ENCODE data around the gene GJB5. TPM values are rescaled to one million over a fixed set of nuclear protein-coding genes. Genes with fewer than 3 reads are reported as not detected.

The GJB5 gene
- total and polyA plus RNA-seq, 4 donors = 0.17 to 1.6 (median 0.56) TPM

DNA sequence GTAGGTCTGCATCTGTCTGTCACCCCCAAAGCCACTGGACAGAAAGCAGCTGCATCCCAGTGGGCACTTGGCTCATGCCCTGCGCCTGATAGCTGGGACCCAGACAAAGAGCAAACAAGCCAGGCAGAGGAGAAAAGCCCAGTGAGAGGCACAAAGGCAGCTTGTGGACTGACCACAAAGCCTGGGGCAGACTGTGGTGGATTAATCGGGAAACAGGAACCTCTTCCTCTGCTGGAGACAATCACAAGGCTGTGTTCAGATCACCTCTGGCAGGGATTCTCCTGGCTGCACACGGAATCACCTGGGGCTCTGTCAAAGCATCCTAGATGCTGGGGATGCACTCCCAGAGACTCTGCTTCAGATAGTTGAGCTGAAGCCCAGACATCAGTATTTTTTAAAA, 15.2 kb upstream of the GJB5 start:
- WGBS, 2 donors = 59 to 63% methylated on average over 3 of the region's 3 CpGs
- Histone ChIP-seq H3K9me3 (ENCODE audit: control insufficient read depth in 4 of 4, insufficient read depth in 3 of 4, low read length in 3 of 4) (no peaks in the 10 kb centered on the region), H3K27ac (ENCODE audit: low read depth in 1 of 2, low read length in 1 of 2) (no peak overlapping the region), H3K4me3 (no peak overlapping the region), H3K9ac (ENCODE audit: insufficient read depth in 1 of 2, low read length in 2 of 2) (no peak overlapping the region), H3K36me3 (ENCODE audit: control insufficient read depth in 4 of 4, insufficient read depth in 4 of 4, low read length in 4 of 4) (no peaks in the 10 kb centered on the region), H3K4me1 (ENCODE audit: control insufficient read depth in 5 of 5, insufficient read depth in 5 of 5, low read length in 5 of 5) (no peaks in the 10 kb centered on the region), H3K27me3 (ENCODE audit: control insufficient read depth in 3 of 3, insufficient read depth in 3 of 3, low read length in 2 of 3) (peaks cover 0 to 4% (median 2%) of the 10 kb centered on the region in 3 donors)
- no peak for DNase-seq
- no peak for ATAC-seq (ENCODE audit: insufficient read depth, low FRiP score)
- TF ChIP-seq CTCF (IDR thresholded peaks at IDR 0.05; ENCODE audit: control extremely low read depth, extremely low read depth) = no peak

GRCh38 chr1:34740161-34740868, 14.5 kb upstream of the GJB5 start:
- H3K4me1 ChIP-seq (ENCODE audit: control insufficient read depth in 5 of 5, insufficient read depth in 5 of 5, low read length in 5 of 5) = no peaks in the 10 kb centered on the region
- no peaks in the 10 kb centered on the region for H3K36me3 ChIP-seq (ENCODE audit: control insufficient read depth in 4 of 4, insufficient read depth in 4 of 4, low read length in 4 of 4)
- WGBS, 2 donors = 45 to 57% methylated on average over 18 of the region's 18 CpGs
- H3K9ac ChIP-seq (ENCODE audit: insufficient read depth in 1 of 2, low read length in 2 of 2) = no peak overlapping the region
- ATAC-seq (ENCODE audit: insufficient read depth, low FRiP score) (no peak), DNase-seq (peak; percentile 2 to 32 (median 29))
- TF ChIP-seq CTCF (IDR thresholded peaks at IDR 0.05; ENCODE audit: control extremely low read depth, extremely low read depth) = no peak
- no peak overlapping the region for H3K27ac ChIP-seq (ENCODE audit: low read depth in 1 of 2, low read length in 1 of 2)
- H3K27me3 ChIP-seq (ENCODE audit: control insufficient read depth in 3 of 3, insufficient read depth in 3 of 3, low read length in 2 of 3) = peaks cover 0 to 4% (median under 1%) of the 10 kb centered on the region in 3 donors
- no peak overlapping the region for H3K4me3 ChIP-seq
- no peaks in the 10 kb centered on the region for H3K9me3 ChIP-seq (ENCODE audit: control insufficient read depth in 4 of 4, insufficient read depth in 3 of 4, low read length in 3 of 4)

DNA sequence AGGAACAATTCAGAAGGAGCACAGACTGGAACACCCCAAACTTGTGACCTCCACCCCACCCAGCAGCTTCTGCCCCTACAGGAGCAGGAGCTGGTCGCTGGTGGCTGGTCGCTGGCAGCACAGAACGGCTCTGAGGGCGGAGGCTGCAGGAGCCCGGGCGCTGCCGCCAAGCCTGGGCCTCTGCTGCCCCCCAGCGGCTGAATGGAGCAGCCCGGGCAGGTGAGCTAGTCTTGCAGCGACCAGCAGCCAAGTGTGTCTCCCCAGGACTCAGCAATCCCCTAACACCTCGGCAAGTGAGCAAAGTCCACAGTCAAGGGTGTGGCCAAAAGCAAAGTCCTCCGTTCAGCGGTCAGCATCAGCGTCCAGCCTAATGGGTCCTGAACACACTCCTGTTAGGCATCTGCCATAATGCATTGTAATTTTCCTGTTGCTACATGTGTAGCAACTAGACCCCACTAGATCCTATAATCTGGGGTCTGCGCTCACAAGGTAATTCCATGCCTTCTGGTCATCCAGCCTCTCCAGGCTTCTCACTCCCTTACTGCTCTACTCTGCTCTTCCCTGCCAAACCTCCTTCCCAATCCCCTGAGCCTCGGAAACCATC, 12.1 kb upstream of the GJB5 start:
- Histone ChIP-seq H3K9me3 (ENCODE audit: control insufficient read depth in 4 of 4, insufficient read depth in 3 of 4, low read length in 3 of 4) (no peaks in the 10 kb centered on the region), H3K9ac (ENCODE audit: insufficient read depth in 1 of 2, low read length in 2 of 2) (no peak overlapping the region), H3K27me3 (ENCODE audit: control insufficient read depth in 3 of 3, insufficient read depth in 3 of 3, low read length in 2 of 3) (peaks cover 0 to 2% (median 0%) of the 10 kb centered on the region in 3 donors), H3K4me3 (no peak overlapping the region), H3K27ac (ENCODE audit: low read depth in 1 of 2, low read length in 1 of 2) (no peak overlapping the region), H3K4me1 (ENCODE audit: control insufficient read depth in 5 of 5, insufficient read depth in 5 of 5, low read length in 5 of 5) (no peaks in the 10 kb centered on the region), H3K36me3 (ENCODE audit: control insufficient read depth in 4 of 4, insufficient read depth in 4 of 4, low read length in 4 of 4) (no peaks in the 10 kb centered on the region)
- WGBS, 2 donors = 13 to 16% methylated on average over 16 of the region's 16 CpGs
- ATAC-seq (ENCODE audit: insufficient read depth, low FRiP score) = peak; percentile 76
- peak; percentile 87 for TF ChIP-seq CTCF (IDR thresholded peaks at IDR 0.05; ENCODE audit: control extremely low read depth, extremely low read depth)
- peak; percentile 47 to 73 (median 66) for DNase-seq
